Nephron (organoid): ENCODE results near the gene SPOCK2.

Experiments used
- H3K27ac Mint-ChIP-seq, 3 experiments: 2 replicates each; pipeline ENCODE4 v1.8.0; 2020; ENCODE audit warnings: mixed read lengths in 3 of 3, mild to moderate bottlenecking in 2 of 3, moderate library complexity in 1 of 3
- H3K27me3 Mint-ChIP-seq: 2 replicates; pipeline ENCODE4 v1.8.0; 2021; ENCODE audit warnings: low read depth, mild to moderate bottlenecking, moderate library complexity, mixed read lengths
- H3K36me3 Mint-ChIP-seq: 2 replicates; pipeline ENCODE4 v1.8.0; 2020; ENCODE audit warnings: low read depth, mixed read lengths
- H3K4me1 Mint-ChIP-seq: 2 replicates; pipeline ENCODE4 v1.8.0; 2020; ENCODE audit warnings: mixed read lengths
- H3K4me3 Mint-ChIP-seq, 3 experiments: 2 replicates each; pipeline ENCODE4 v1.8.0; 2020; ENCODE audit warnings: mild to moderate bottlenecking in 3 of 3, mixed read lengths in 3 of 3, moderate library complexity in 2 of 3
- H3K9me3 Mint-ChIP-seq: 2 replicates; pipeline ENCODE4 v1.8.0; 2020; ENCODE audit warnings: mixed read lengths
- CTCF ChIP-seq, 3 experiments: fragments of 200-600 bp; sonication (generic); IDR thresholded peaks; one replicate each; pipeline ENCODE4 v1.5.0; 2021; ENCODE audit warnings: antibody characterized with exemption in 3 of 3; ENCODE audit not compliant: unreplicated experiment in 3 of 3

SPOCK2 gene

GRCh38 chr10:72056932-72057751, 31.2 kb downstream of the SPOCK2 start:
- Mint-ChIP-seq H3K9me3 (no peaks in the 10 kb centered on the region), H3K27me3 (peaks cover 20% of the 10 kb centered on the region), H3K27ac (peak overlapping the region in 1 of 3 experiments; percentile 31), H3K4me1 (peaks cover 13% of the 10 kb centered on the region), H3K36me3 (no peaks in the 10 kb centered on the region), H3K4me3 (no peak overlapping the region)
- TF ChIP-seq CTCF (IDR thresholded peaks at IDR 0.05; ENCODE audit: unreplicated experiment in 3 of 3), result no peak

- no peak overlapping the region for H3K4me3 Mint-ChIP-seq
- no peak overlapping the region for H3K27ac Mint-ChIP-seq
- no peaks in the 10 kb centered on the region for H3K9me3 Mint-ChIP-seq
- H3K36me3 Mint-ChIP-seq, result no peaks in the 10 kb centered on the region
- H3K4me1 Mint-ChIP-seq, result peaks cover 13% of the 10 kb centered on the region
- TF ChIP-seq CTCF (IDR thresholded peaks at IDR 0.05; ENCODE audit: unreplicated experiment in 3 of 3), result no peak
- peaks cover 17% of the 10 kb centered on the region for H3K27me3 Mint-ChIP-seq
Observed at GRCh38 chr10:72056113-72056512, 32.2 kb downstream of the SPOCK2 start.

- H3K4me1 Mint-ChIP-seq, result peaks cover 4% of the 10 kb centered on the region
- no peak overlapping the region for H3K27ac Mint-ChIP-seq
- no peaks in the 10 kb centered on the region for H3K36me3 Mint-ChIP-seq
- peaks cover 2% of the 10 kb centered on the region for H3K27me3 Mint-ChIP-seq
- peaks cover 3% of the 10 kb centered on the region for H3K9me3 Mint-ChIP-seq
- H3K4me3 Mint-ChIP-seq, result no peak overlapping the region
- no peak for TF ChIP-seq CTCF (IDR thresholded peaks at IDR 0.05; ENCODE audit: unreplicated experiment in 3 of 3)
Observed at GRCh38 chr10:72053690-72054089, 34.7 kb downstream of the SPOCK2 start.

GRCh38 chr10:72050873-72051272, 37.5 kb downstream of the SPOCK2 start:
- Mint-ChIP-seq H3K27ac (peak overlapping the region in 1 of 3 experiments; percentile 35), H3K27me3 (no peaks in the 10 kb centered on the region), H3K36me3 (no peaks in the 10 kb centered on the region), H3K9me3 (peaks cover 11% of the 10 kb centered on the region), H3K4me1 (peaks cover 7% of the 10 kb centered on the region), H3K4me3 (no peak overlapping the region)
- no peak for TF ChIP-seq CTCF (IDR thresholded peaks at IDR 0.05; ENCODE audit: unreplicated experiment in 3 of 3)

GRCh38 chr10:72049969-72050781, 38.2 kb downstream of the SPOCK2 start:
- H3K4me1 Mint-ChIP-seq, result peaks cover 7% of the 10 kb centered on the region
- no peak for TF ChIP-seq CTCF (IDR thresholded peaks at IDR 0.05; ENCODE audit: unreplicated experiment in 3 of 3)
- H3K27me3 Mint-ChIP-seq, result no peaks in the 10 kb centered on the region
- H3K27ac Mint-ChIP-seq, result no peak overlapping the region
- H3K4me3 Mint-ChIP-seq, result no peak overlapping the region
- H3K9me3 Mint-ChIP-seq, result peaks cover 11% of the 10 kb centered on the region
- no peaks in the 10 kb centered on the region for H3K36me3 Mint-ChIP-seq
